GM23338 (cell line): ENCODE results near the gene UEVLD. TPM values are rescaled to one million over a fixed set of nuclear protein-coding genes. Genes with fewer than 3 reads are reported as not detected.

ENCODE experiments used
- ATAC-seq: fragments of 200-7000 bp; cut with Tn5 transposase; 3 replicates; pipeline ENCODE4 v1.9.1; 2020
- DNase-seq: peaks from one replicate; pipeline ENCODE4 v3.0.0-alpha.2; 2015; ENCODE audit warnings: low spot score
- H2AFZ ChIP-seq: fragments of 200-600 bp; sonication (generic); 2 replicates; pipeline ENCODE4 v1.8.0; 2016; ENCODE audit warnings: antibody characterized with exemption, mild to moderate bottlenecking, moderate library complexity
- H3F3A ChIP-seq: fragments of 200-600 bp; sonication (generic); replicated peaks from 2 replicates; pipeline ENCODE4 v1.8.0; 2017; ENCODE audit warnings: antibody characterized with exemption, mixed run types, low read depth
- H3K27ac ChIP-seq: fragments of 200-600 bp; sonication (generic); 2 replicates; pipeline ENCODE4 v1.6.1; 2016; ENCODE audit warnings: low read depth
- H3K27me3 ChIP-seq: fragments of 200-600 bp; sonication (generic); 2 replicates; pipeline ENCODE4 v1.8.0; 2016; ENCODE audit warnings: mild to moderate bottlenecking, mixed run types, moderate library complexity; ENCODE audit not compliant: insufficient read depth
- H3K36me3 ChIP-seq: fragments of 200-600 bp; sonication (generic); 2 replicates; pipeline ENCODE4 v1.8.0; 2016; ENCODE audit warnings: mild to moderate bottlenecking; ENCODE audit not compliant: insufficient read depth
- H3K4me1 ChIP-seq: fragments of 200-600 bp; sonication (generic); 2 replicates; pipeline ENCODE4 v1.8.0; 2016; ENCODE audit warnings: mild to moderate bottlenecking, moderate library complexity; ENCODE audit not compliant: insufficient read depth
- H3K4me2 ChIP-seq: fragments of 200-600 bp; sonication (generic); 2 replicates; pipeline ENCODE4 v1.7.1; 2017; ENCODE audit warnings: mixed run types
- H3K4me3 ChIP-seq: fragments of 200-600 bp; sonication (generic); 2 replicates; pipeline ENCODE4 v1.6.1; 2016; ENCODE audit warnings: mixed run types
- H3K79me2 ChIP-seq: fragments of 200-600 bp; sonication (generic); replicated peaks from 2 replicates; pipeline ENCODE4 v1.8.0; 2017; ENCODE audit warnings: mild to moderate bottlenecking; ENCODE audit not compliant: insufficient read depth
- H3K9me2 ChIP-seq: fragments of 200-600 bp; sonication (generic); 2 replicates; pipeline ENCODE4 v1.8.0; 2017; ENCODE audit not compliant: insufficient read depth
- H4K20me1 ChIP-seq: fragments of 200-600 bp; sonication (generic); replicated peaks from 2 replicates; pipeline ENCODE4 v1.8.0; 2017; ENCODE audit warnings: mild to moderate bottlenecking; ENCODE audit not compliant: insufficient read depth
- H3K27ac Mint-ChIP-seq: 2 replicates; pipeline ENCODE4 v1.8.0; 2020; ENCODE audit warnings: inconsistent platforms, mild to moderate bottlenecking, moderate library complexity, mixed read lengths
- H3K27me3 Mint-ChIP-seq: 3 replicates; pipeline ENCODE4 v1.8.0; 2022; ENCODE audit warnings: low read depth, mild to moderate bottlenecking, moderate library complexity, mixed read lengths, inconsistent platforms; ENCODE audit not compliant: insufficient read depth, poor library complexity
- H3K36me3 Mint-ChIP-seq: 3 replicates; pipeline ENCODE4 v1.8.0; 2021; ENCODE audit warnings: low read depth, mild to moderate bottlenecking, inconsistent platforms, moderate library complexity, mixed read lengths
- H3K4me1 Mint-ChIP-seq: 3 replicates; pipeline ENCODE4 v1.8.0; 2020; ENCODE audit warnings: mild to moderate bottlenecking, inconsistent platforms, mixed read lengths
- H3K4me3 Mint-ChIP-seq: 3 replicates; pipeline ENCODE4 v1.8.0; 2021; ENCODE audit warnings: moderate library complexity, mild to moderate bottlenecking, inconsistent platforms, mixed read lengths
- H3K9me3 Mint-ChIP-seq: 3 replicates; pipeline ENCODE4 v1.8.0; 2020; ENCODE audit warnings: moderate library complexity, mild to moderate bottlenecking, inconsistent platforms, mixed read lengths
- CREB1 ChIP-seq: fragments of 250-450 bp; sonication (Bioruptor Pico); IDR thresholded peaks from 2 replicates; pipeline ENCODE4 v1.5.0; 2020; ENCODE audit warnings: low read depth, mild to moderate bottlenecking, moderate library complexity
- ETS1 ChIP-seq: IDR thresholded peaks from 2 replicates; pipeline ENCODE4 v1.6.1; 2016; ENCODE audit warnings: antibody characterized with exemption
- EZH2 ChIP-seq: fragments of 200-600 bp; sonication (generic); IDR thresholded peaks from one replicate; pipeline ENCODE4 v1.8.0; 2017; ENCODE audit warnings: antibody characterized with exemption, mild to moderate bottlenecking, low read depth; ENCODE audit not compliant: unreplicated experiment
- EZH2phosphoT487 ChIP-seq: fragments of 200-600 bp; sonication (generic); IDR thresholded peaks from one replicate; pipeline ENCODE4 v1.8.1; 2018; ENCODE audit warnings: antibody characterized with exemption; ENCODE audit not compliant: unreplicated experiment
- JUNB ChIP-seq: IDR thresholded peaks from one replicate; pipeline ENCODE4 v1.6.1; 2016; ENCODE audit warnings: antibody characterized with exemption; ENCODE audit not compliant: unreplicated experiment
- NANOG ChIP-seq: IDR thresholded peaks from 2 replicates; pipeline ENCODE4 v1.6.1; 2016; ENCODE audit warnings: antibody characterized with exemption, borderline replicate concordance
- POLR2AphosphoS5 ChIP-seq: IDR thresholded peaks from 2 replicates; pipeline ENCODE4 v1.6.1; 2016; ENCODE audit warnings: antibody characterized with exemption, low read depth
- REST ChIP-seq: IDR thresholded peaks from one replicate; pipeline ENCODE4 v1.6.1; 2018; ENCODE audit warnings: antibody characterized with exemption; ENCODE audit not compliant: unreplicated experiment
- STAT1 ChIP-seq: IDR thresholded peaks from one replicate; pipeline ENCODE4 v1.6.1; 2016; ENCODE audit warnings: antibody characterized with exemption; ENCODE audit not compliant: unreplicated experiment
- ZNF114 ChIP-seq: fragments of 250-450 bp; sonication (Bioruptor Pico); IDR thresholded peaks from 2 replicates; pipeline ENCODE4 v1.5.0; 2020; ENCODE audit warnings: mild to moderate bottlenecking, moderate library complexity
- ZNF331 ChIP-seq: fragments of 250-450 bp; sonication (Bioruptor Pico); IDR thresholded peaks from 2 replicates; pipeline ENCODE4 v1.5.0; 2020; ENCODE audit warnings: low read depth, mild to moderate bottlenecking, moderate library complexity
- polyA plus RNA-seq: library from polyadenylated mRNA; unstranded; fragments of >200 nt; fragmentation: Nextera tagmentation; extraction: Ambion mirVana; gene quantifications from 2 replicates; pipeline ENCODE4 v1.2.1, GENCODE V29; 2016
- total RNA-seq: library from RNA; depleted of rRNA; stranded (reverse); fragments of >200 nt; shearing (Covaris generic); gene quantifications from 2 replicates; pipeline ENCODE4 v1.2.3, GENCODE V29; 2014

The UEVLD gene
- total and polyA plus RNA-seq, 2 experiments from 2014 or later, result 10.2 to 11.8 TPM

GRCh38 chr11:18623707-18624106 lies 35.2 kb upstream of the UEVLD start:
- Mint-ChIP-seq H3K27me3 (no peaks in the 10 kb centered on the region), H3K4me3 (no peak overlapping the region), H3K36me3 (peaks cover 3% of the 10 kb centered on the region; the same call in 1 of the 3 replicates), H3K27ac (no peak overlapping the region), H3K9me3 (0 out of 3 replicates have a peak, but pooled peaks cover 3% of the 10 kb centered on the region), H3K4me1 (no peaks in the 10 kb centered on the region)
- Histone ChIP-seq H2AFZ (no peak overlapping the region), H3K4me2 (no peak overlapping the region), H3K79me2 (peaks cover 100% of the 10 kb centered on the region), H3K36me3 (no peaks in the 10 kb centered on the region), H3K27me3 (no peaks in the 10 kb centered on the region), H3K4me1 (no peaks in the 10 kb centered on the region; the same call in 1 of the 2 replicates), H3K27ac (no peak overlapping the region), H3K4me3 (no peak overlapping the region), H3F3A (no peaks in the 10 kb centered on the region), H3K9me2 (peaks cover 5% of the 10 kb centered on the region; the same call in 1 of the 2 replicates), H4K20me1 (peaks cover 15% of the 10 kb centered on the region)
- TF ChIP-seq ETS1, result no peak
- TF ChIP-seq CREB1 (CRISPR knock-in tag), result no peak
- TF ChIP-seq JUNB, result no peak
- TF ChIP-seq REST, result no peak
- no peak for TF ChIP-seq EZH2
- DNase-seq (no peak), ATAC-seq (no peak)

GRCh38 chr11:18618342-18619025 lies 29.9 kb upstream of the UEVLD start:
- H3K27me3 Mint-ChIP-seq, result no peaks in the 10 kb centered on the region
- Histone ChIP-seq H3K4me3 (no peak overlapping the region), H3F3A (no peaks in the 10 kb centered on the region), H3K9me2 (0 out of 2 replicates have a peak, but pooled peaks cover 2% of the 10 kb centered on the region), H3K4me1 (no peaks in the 10 kb centered on the region), H3K27ac (no peak overlapping the region), H4K20me1 (peaks cover 14% of the 10 kb centered on the region), H3K79me2 (peaks cover 66% of the 10 kb centered on the region), H2AFZ (no peak overlapping the region), H3K27me3 (no peaks in the 10 kb centered on the region), H3K36me3 (peaks cover 3% of the 10 kb centered on the region; the same call in 1 of the 2 replicates), H3K4me2 (no peak overlapping the region)
- peaks cover 16% of the 10 kb centered on the region for H3K36me3 Mint-ChIP-seq
- H3K9me3 Mint-ChIP-seq, result no peaks in the 10 kb centered on the region
- H3K27ac Mint-ChIP-seq, result no peak overlapping the region
- ATAC-seq (no peak), DNase-seq (no peak)
- H3K4me3 Mint-ChIP-seq, result no peak overlapping the region
- H3K4me1 Mint-ChIP-seq, result no peaks in the 10 kb centered on the region
- TF ChIP-seq NANOG, result no peak
- no peak for TF ChIP-seq CREB1 (CRISPR knock-in tag)
- no peak for TF ChIP-seq POLR2AphosphoS5
- TF ChIP-seq ZNF114 (CRISPR knock-in tag), result no peak
- TF ChIP-seq REST, result no peak
- TF ChIP-seq EZH2phosphoT487, result no peak
- no peak for TF ChIP-seq ETS1
- no peak for TF ChIP-seq ZNF331 (CRISPR knock-in tag)
- no peak for TF ChIP-seq JUNB
- TF ChIP-seq STAT1, result no peak
